Gastrocnemius medialis (tissue), 4 donors: Measurements from ENCODE around the gene CACNA1B. TPM values are rescaled to one million over a fixed set of nuclear protein-coding genes. Genes with fewer than 3 reads are reported as not detected.
"Not testable (repeated sequence)": the region's sequence is repeated elsewhere in the genome, so short reads cannot be mapped to it uniquely, and the experiment has no call there.

Experiments
- ATAC-seq, 2 donors: fragments of 150-250 bp; one replicate each; pipeline ENCODE4 v1.9.1; 2016
- DNase-seq, 2 donors: peaks; one replicate each; pipeline ENCODE4 v3.0.0-alpha.2; 2019
- H3K27ac ChIP-seq, 4 donors: fragments of 200-600 bp; sonication (generic); 1 replicate in 1 of 4; 2 replicates in 3 of 4; pipeline ENCODE4 v1.5.1; 2016 to 2018; ENCODE audit warnings: mild to moderate bottlenecking in 2 of 4, moderate library complexity in 1 of 4
- H3K27me3 ChIP-seq, 3 donors: fragments of 200-600 bp; sonication (generic) in 2 of 3; 1 replicate in 1 of 3; 2 replicates in 2 of 3; pipeline versions ENCODE4 v1.5.1 to v1.6.0; 2016 to 2019; ENCODE audit warnings: mild to moderate bottlenecking in 1 of 3, moderate library complexity in 1 of 3
- H3K36me3 ChIP-seq, 2 donors: fragments of 200-600 bp; sonication (generic) in 1 of 2; one replicate each; pipeline ENCODE4 v1.5.1; 2017 to 2018
- H3K4me1 ChIP-seq, 2 donors: fragments of 200-600 bp; sonication (generic) in 1 of 2; one replicate each; pipeline ENCODE4 v1.5.1; 2016 to 2017; ENCODE audit warnings: mild to moderate bottlenecking in 2 of 2
- H3K4me3 ChIP-seq, 4 donors: fragments of 200-600 bp; sonication (generic) in 3 of 4; 1 replicate in 1 of 4; 2 replicates in 3 of 4; pipeline ENCODE4 v1.5.1; 2016 to 2019; ENCODE audit warnings: mild to moderate bottlenecking in 2 of 4
- H3K9me3 ChIP-seq, 3 donors: fragments of 200-600 bp; sonication (generic) in 2 of 3; 1 replicate in 1 of 3; 2 replicates in 2 of 3; pipeline ENCODE4 v1.5.1; 2016 to 2019
- POLR2A ChIP-seq, 2 donors: fragments of 450-650 bp; IDR thresholded peaks; one replicate each; pipeline ENCODE4 v1.6.1; 2017; ENCODE audit warnings: antibody characterized with exemption in 2 of 2, mild to moderate bottlenecking in 2 of 2, moderate library complexity in 2 of 2
- in situ Hi-C, 4 donors: fragments of 200-750 bp; cut with MboI; loops; one replicate each; pipeline versions ENCODE4 v1.15.0 to v1.8.0; 2017; ENCODE audit warnings: low sequenced_read_pairs in 4 of 4
- intact Hi-C: fragments of 100-400 bp; cut with DNase I; formaldehyde crosslinking; loops from one replicate; pipeline ENCODE4 v1.15.1; 2023; ENCODE audit warnings: low total_unique reads
- total RNA-seq, 4 donors: library from RNA; depleted of rRNA; stranded (reverse); fragments of >200 nt; gene quantifications; one replicate each; pipeline versions ENCODE4 v1.1.0 to v1.2.3, GENCODE V29; 2016
- TF ChIP-seq, protein P1 (sequence below), 5 experiments: fragments of 450-650 bp in 3 of 5; fragments of 200-600 bp in 2 of 5; sonication (generic) in 2 of 5; IDR thresholded peaks in 4 of 5; conservative IDR thresholded peaks in 1 of 5; 1 replicate in 4 of 5; 2 replicates in 1 of 5; pipeline ENCODE4 v1.5.1; 2016 to 2019; ENCODE audit warnings: antibody characterized with exemption in 5 of 5, mild to moderate bottlenecking in 3 of 5, moderate library complexity in 3 of 5

CACNA1B gene
- total RNA-seq, 4 donors from 2014 or later, result 0.07 TPM; not detected in 3

DNA sequence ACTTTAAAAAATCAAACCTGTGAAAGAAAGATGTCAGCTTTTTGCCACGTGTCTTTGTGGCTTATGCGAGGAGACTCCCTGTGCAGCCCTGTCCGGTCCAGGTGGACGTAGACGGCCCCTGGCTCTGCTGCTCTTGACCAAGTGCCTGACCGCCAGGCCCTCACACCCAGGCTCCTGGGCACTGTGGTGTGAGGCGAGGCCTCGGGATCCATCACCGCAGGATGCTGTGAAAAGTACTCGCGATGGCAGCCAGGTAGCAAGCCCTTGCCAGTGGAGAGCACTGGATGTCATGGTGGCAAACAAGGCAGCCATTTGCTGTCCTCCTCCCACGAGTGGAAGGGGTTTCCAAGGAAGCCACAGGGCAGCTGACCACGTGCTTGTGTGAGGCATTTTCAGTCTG lies 245.1 kb downstream of the CACNA1B start:
- Histone ChIP-seq H3K36me3 (no peaks in the 10 kb centered on the region), H3K27me3 (no peaks in the 10 kb centered on the region), H3K4me3 (no peak overlapping the region), H3K4me1 (no peaks in the 10 kb centered on the region), H3K27ac (no peak overlapping the region), H3K9me3 (no peaks in the 10 kb centered on the region)
- in situ Hi-C loops (no loop called here), intact Hi-C loops (no loop called here)
- DNase-seq (no peak), ATAC-seq (no peak)
- TF ChIP-seq, protein P1, sequence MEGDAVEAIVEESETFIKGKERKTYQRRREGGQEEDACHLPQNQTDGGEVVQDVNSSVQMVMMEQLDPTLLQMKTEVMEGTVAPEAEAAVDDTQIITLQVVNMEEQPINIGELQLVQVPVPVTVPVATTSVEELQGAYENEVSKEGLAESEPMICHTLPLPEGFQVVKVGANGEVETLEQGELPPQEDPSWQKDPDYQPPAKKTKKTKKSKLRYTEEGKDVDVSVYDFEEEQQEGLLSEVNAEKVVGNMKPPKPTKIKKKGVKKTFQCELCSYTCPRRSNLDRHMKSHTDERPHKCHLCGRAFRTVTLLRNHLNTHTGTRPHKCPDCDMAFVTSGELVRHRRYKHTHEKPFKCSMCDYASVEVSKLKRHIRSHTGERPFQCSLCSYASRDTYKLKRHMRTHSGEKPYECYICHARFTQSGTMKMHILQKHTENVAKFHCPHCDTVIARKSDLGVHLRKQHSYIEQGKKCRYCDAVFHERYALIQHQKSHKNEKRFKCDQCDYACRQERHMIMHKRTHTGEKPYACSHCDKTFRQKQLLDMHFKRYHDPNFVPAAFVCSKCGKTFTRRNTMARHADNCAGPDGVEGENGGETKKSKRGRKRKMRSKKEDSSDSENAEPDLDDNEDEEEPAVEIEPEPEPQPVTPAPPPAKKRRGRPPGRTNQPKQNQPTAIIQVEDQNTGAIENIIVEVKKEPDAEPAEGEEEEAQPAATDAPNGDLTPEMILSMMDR (IDR thresholded peaks at IDR 0.05 in 4 of 5, conservative IDR thresholded peaks at IDR 0.05 in 1 of 5), result no peak
- TF ChIP-seq POLR2A (IDR thresholded peaks at IDR 0.05), result no peak

DNA sequence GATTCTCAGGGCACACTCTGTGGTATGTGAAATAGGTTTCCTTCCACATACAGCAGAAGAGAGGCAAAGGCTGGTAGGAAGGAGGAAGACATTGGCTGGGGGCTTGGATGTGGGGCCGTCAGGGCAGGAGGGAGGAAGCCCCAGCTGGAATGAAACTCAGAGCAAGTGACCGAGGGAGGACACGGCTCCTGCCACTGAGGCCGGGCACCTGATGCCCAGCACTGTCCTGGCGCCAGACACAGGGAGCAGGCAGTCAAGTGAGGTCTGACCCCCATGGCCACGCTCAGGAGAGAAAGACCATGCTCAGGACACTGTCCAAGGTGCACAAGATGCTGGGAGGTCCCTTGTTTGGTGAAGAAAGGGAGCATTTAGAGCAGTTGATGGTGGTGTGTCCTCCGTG lies 245.5 kb downstream of the CACNA1B start:
- Histone ChIP-seq H3K27me3 (no peaks in the 10 kb centered on the region), H3K4me1 (no peaks in the 10 kb centered on the region), H3K27ac (no peak overlapping the region), H3K4me3 (no peak overlapping the region), H3K36me3 (no peaks in the 10 kb centered on the region), H3K9me3 (no peaks in the 10 kb centered on the region)
- intact Hi-C loops, result no loop called here
- ATAC-seq (no peak), DNase-seq (no peak)
- in situ Hi-C loops, result no loop called here
- no peak for TF ChIP-seq POLR2A (IDR thresholded peaks at IDR 0.05)
- TF ChIP-seq, protein P1 (IDR thresholded peaks at IDR 0.05 in 4 of 5, conservative IDR thresholded peaks at IDR 0.05 in 1 of 5), result no peak

DNA sequence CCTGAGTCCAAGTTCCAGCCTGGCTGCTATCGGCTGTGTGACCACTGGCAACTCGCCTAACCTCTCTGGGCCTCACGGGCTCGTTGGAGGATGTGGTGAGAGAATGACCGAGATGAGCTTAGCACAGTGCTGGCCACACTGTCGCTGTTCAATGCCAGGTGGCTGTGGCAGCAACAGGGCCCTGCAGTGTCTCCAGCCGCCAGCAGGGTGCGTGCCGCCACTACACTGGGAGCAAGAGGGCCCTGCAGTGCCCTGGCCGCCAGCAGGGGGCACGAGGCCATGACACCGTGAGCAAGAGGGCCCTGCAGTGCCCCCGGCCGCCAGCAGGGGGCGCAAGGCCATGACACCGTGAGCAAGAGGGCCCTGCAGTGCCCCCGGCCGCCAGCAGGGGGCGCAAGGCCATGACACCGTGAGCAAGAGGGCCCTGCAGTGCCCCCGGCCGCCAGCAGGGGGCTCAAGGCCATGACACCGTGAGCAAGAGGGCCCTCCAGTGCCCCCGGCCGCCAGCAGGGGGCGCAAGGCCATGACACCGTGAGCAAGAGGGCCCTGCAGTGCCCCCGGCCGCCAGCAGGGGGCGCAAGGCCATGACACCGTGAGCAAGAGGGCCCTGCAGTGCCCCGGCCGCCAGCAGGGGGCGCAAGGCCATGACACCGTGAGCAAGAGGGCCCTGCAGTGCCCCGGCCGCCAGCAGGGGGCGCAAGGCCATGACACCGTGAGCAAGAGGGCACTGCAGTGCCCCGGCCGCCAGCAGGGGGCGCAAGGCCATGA lies 248.7 kb downstream of the CACNA1B start:
- in situ Hi-C loops, H3K4me1 ChIP-seq, H3K9me3 ChIP-seq, H3K4me3 ChIP-seq, DNase-seq, H3K27ac ChIP-seq, H3K27me3 ChIP-seq, H3K36me3 ChIP-seq, ATAC-seq, intact Hi-C loops: not testable (repeated sequence)

DNA sequence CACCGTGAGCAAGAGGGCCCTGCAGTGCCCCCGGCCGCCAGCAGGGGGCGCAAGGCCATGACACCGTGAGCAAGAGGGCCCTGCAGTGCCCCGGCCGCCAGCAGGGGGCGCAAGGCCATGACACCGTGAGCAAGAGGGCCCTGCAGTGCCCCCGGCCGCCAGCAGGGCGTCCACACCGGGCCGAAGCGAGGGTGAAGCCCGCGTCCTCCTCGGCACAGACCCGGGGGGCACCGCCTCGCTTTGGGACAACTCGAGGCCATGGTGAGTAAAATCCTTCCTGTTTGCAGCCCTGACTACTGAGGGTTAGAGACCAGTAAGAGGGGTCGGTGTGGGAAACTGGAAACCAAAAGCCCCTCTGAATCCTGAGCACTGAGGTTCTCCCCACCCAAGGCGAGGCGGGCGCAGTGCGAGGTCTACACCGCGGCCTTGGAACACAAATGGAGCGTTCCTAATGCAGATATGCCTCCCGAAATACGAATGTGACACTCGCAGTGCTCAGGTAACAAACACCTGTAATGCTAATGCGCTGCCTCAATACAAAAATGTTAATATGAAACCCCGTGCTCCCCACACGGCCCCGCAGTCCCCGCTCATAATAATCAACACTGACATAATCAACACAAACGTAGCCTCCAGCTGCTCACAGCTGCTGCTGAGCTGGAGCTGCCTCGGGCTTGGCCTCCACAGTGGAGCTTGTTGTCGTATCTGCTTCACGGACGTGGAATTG lies 249.4 kb downstream of the CACNA1B start:
- H3K4me1 ChIP-seq, H3K27ac ChIP-seq, ATAC-seq, H3K36me3 ChIP-seq, H3K4me3 ChIP-seq, H3K9me3 ChIP-seq, in situ Hi-C loops, intact Hi-C loops, DNase-seq, H3K27me3 ChIP-seq: not testable (repeated sequence)

DNA sequence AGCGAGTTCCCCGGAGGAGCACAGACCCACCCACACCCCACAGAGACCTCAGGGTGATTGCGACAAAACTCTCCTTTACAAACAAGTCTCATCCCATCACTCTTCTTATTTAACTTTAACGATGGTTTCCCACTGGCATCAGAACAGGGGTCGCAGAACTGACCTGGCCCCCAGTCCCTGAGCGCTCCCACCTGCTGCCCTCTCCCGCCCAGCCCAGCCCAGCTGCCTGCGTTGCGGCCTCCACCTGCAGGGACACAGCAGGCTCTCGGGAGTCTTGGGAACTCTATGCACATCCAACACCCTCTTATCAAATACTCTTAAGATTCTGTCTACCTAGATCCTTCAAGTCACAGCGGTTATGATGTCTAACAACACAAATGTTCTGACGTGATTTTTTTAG lies 250.4 kb downstream of the CACNA1B start:
- DNase-seq, intact Hi-C loops: not testable (repeated sequence)

DNA sequence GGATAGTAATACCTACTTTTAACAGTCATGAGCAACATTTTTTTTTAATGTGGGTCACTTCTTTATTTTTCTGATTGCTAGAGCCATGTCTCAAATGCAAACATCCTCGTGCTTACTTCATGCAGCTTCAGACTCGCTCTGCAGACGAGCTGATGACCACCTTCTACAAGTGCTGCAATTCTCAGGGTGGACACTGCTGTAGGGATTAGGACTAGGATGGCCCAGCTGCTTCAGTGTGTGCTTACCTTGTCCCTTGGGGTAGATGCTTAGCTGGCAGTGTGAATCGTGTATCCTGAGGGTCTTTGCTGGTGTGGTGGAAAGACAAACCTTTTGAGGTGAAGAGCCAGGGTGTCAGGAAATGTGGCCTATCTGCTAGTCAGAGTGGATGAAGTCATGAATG lies 251.7 kb downstream of the CACNA1B start:
- H3K36me3 ChIP-seq, H3K27me3 ChIP-seq, ATAC-seq, H3K9me3 ChIP-seq, intact Hi-C loops, in situ Hi-C loops, H3K4me1 ChIP-seq, H3K4me3 ChIP-seq, DNase-seq, H3K27ac ChIP-seq: not testable (repeated sequence)

More for the DNA sequence above, 250.4 kb downstream of the CACNA1B start:
- ATAC-seq, H3K4me3 ChIP-seq, H3K9me3 ChIP-seq, H3K4me1 ChIP-seq, H3K27me3 ChIP-seq, H3K36me3 ChIP-seq, H3K27ac ChIP-seq, in situ Hi-C loops: not testable (repeated sequence)

DNA sequence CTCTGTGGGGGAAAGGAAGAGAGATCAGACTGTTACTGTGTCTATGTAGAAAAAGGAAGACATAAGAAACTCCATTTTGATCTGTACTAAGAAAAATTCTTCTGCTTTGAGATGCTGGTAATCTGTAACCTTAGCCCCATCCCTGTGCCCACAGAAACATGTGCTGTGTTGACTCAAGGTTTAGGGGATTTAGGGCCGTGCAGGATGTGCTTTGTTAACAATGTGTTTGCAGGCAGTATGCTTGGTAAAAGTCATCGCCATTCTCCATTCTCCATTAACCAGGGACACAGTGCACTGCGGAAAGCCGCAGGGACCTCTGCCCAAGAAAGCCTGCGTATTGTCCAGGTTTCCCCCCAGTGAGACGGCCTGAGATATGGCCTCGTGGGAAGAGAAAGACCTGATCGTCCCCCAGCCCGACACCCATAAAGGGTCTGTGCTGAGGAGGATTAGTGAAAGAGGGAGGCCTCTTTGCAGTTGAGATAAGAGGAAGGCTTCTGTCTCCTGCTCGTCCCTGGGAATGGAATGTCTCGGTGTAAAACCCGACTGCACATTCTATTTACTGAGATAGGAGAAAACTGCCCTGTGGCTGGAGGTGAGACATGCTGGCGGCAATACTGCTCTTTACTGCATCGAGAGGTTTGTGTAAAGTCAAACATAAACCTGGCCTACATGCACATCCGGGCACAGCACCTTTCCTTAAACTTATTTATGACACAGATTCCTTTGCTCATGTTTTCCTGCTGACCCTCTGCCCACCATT lies 255.5 kb downstream of the CACNA1B start:
- in situ Hi-C loops, H3K4me1 ChIP-seq, H3K27ac ChIP-seq, H3K9me3 ChIP-seq, H3K36me3 ChIP-seq, H3K27me3 ChIP-seq, H3K4me3 ChIP-seq, ATAC-seq, intact Hi-C loops, DNase-seq: not testable (repeated sequence)

DNA sequence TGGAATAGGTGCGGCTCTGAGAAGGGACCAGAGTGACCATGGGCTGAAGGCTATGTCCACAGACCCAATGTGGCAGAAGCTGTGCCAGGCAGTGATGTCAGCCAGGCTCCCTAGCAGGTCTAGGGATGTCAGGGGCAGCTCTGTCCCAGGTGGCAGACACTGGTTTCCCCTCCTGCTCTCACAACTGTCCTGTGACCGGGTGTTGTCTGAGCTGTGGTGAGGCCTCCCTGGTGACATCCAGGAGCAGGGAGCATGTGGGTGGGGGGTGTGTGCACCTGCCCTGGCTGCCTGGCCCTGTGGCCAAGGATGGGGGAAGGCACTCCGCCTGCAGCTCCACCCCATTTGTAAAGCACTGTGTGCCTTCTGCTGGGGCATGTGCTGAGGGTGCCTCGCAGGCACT lies 257.0 kb downstream of the CACNA1B start:
- H3K27ac ChIP-seq, H3K27me3 ChIP-seq, in situ Hi-C loops, H3K4me1 ChIP-seq, ATAC-seq, intact Hi-C loops, H3K9me3 ChIP-seq, H3K36me3 ChIP-seq, DNase-seq, H3K4me3 ChIP-seq: not testable (repeated sequence)

DNA sequence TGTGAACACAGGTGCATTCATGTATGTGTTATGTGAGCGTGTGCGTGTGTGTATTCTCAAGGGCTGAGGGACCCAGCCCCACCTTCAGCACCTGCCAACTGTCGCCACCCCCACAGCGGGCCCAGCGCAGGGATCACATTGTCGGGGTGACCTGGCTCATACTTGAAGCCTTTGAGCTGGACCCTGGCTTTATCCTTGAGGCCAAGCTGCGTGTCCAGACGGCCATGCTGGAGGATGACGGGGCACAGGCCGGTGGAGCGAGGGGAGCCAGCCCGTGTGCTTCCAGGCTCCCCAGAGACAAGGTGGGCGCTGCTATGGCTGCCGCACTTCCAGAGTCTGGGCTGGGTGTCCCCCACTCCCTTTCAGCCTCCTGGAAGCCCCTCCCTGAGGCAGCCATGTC lies 261.5 kb downstream of the CACNA1B start:
- ATAC-seq, in situ Hi-C loops, H3K27me3 ChIP-seq, H3K9me3 ChIP-seq, intact Hi-C loops, H3K27ac ChIP-seq, H3K4me1 ChIP-seq, H3K4me3 ChIP-seq, DNase-seq, H3K36me3 ChIP-seq: not testable (repeated sequence)
